Smooth muscle cell (in vitro differentiated cells): Measurements from ENCODE around the gene PLEKHJ1. TPM values are rescaled to one million over a fixed set of nuclear protein-coding genes. Genes with fewer than 3 reads are reported as not detected.

ENCODE experiments used
- DNase-seq: peaks from one replicate; lab custom pipeline; 2025; ENCODE audit not compliant: unreplicated experiment; lab: John Stamatoyannopoulos, UW
- H2AFZ ChIP-seq: fragments of 200-600 bp; sonication (generic); 2 replicates; pipeline ENCODE4 v1.6.0; 2016; ENCODE audit warnings: antibody characterized with exemption, low read depth, mild to moderate bottlenecking
- H3F3A ChIP-seq: fragments of 200-600 bp; sonication (generic); 2 replicates; pipeline ENCODE4 v1.6.0; 2017; ENCODE audit warnings: antibody characterized with exemption, low read depth
- H3K27ac ChIP-seq: fragments of 200-600 bp; sonication (generic); 2 replicates; pipeline ENCODE4 v1.5.1; 2016; ENCODE audit warnings: low read depth, mild to moderate bottlenecking
- H3K27me3 ChIP-seq: fragments of 200-600 bp; sonication (generic); 2 replicates; pipeline ENCODE4 v1.6.1; 2016; ENCODE audit warnings: low read depth, mild to moderate bottlenecking
- H3K36me3 ChIP-seq: fragments of 200-600 bp; sonication (generic); 2 replicates; pipeline ENCODE4 v1.5.1; 2016; ENCODE audit warnings: low read depth
- H3K4me1 ChIP-seq: fragments of 200-600 bp; sonication (generic); 2 replicates; pipeline ENCODE4 v1.5.1; 2016; ENCODE audit warnings: low read depth
- H3K4me2 ChIP-seq: fragments of 200-600 bp; sonication (generic); 2 replicates; pipeline ENCODE4 v1.6.0; 2016; ENCODE audit warnings: mild to moderate bottlenecking
- H3K4me3 ChIP-seq: fragments of 200-600 bp; sonication (generic); 2 replicates; pipeline ENCODE4 v1.5.1; 2016; ENCODE audit warnings: mild to moderate bottlenecking
- H3K79me2 ChIP-seq: fragments of 200-600 bp; sonication (generic); 2 replicates; pipeline ENCODE4 v1.6.0; 2016; ENCODE audit warnings: low read depth, mild to moderate bottlenecking
- H3K9ac ChIP-seq: fragments of 200-600 bp; sonication (generic); 2 replicates; pipeline ENCODE4 v1.6.0; 2016; ENCODE audit warnings: low read depth
- H3K9me3 ChIP-seq: fragments of 200-600 bp; sonication (generic); replicated peaks from 2 replicates; pipeline ENCODE4 v1.5.1; 2016; ENCODE audit warnings: low read depth
- H4K20me1 ChIP-seq: fragments of 200-600 bp; sonication (generic); 2 replicates; pipeline ENCODE4 v1.6.0; 2016; ENCODE audit warnings: low read depth
- WGBS: methylation state at CpG from one replicate; pipeline ENCODE4 v1.1.7; 2016; ENCODE audit warnings: low lambda C conversion rate; 5-methylcytosine and 5-hydroxymethylcytosine counted together
- polyA plus RNA-seq: library from polyadenylated mRNA; unstranded; fragments of >200 nt; fragmentation: Nextera tagmentation; extraction: Ambion mirVana; gene quantifications from 2 replicates; pipeline ENCODE4 v1.2.1, GENCODE V29; 2016
- total RNA-seq: library from RNA; depleted of rRNA; stranded (reverse); fragments of >200 nt; gene quantifications from 2 replicates; pipeline ENCODE4 v1.2.3, GENCODE V29; 2014
- TF ChIP-seq, protein P1 (sequence below): fragments of 200-600 bp; sonication (generic); IDR thresholded peaks from 2 replicates; pipeline ENCODE4 v1.5.1; 2017; ENCODE audit warnings: borderline replicate concordance, mild to moderate bottlenecking, antibody characterized with exemption; ENCODE audit not compliant: insufficient read depth, poor library complexity, severe bottlenecking

The PLEKHJ1 gene
- total and polyA plus RNA-seq, 2 experiments from 2014 or later, result 38.6 to 76.5 TPM

DNA sequence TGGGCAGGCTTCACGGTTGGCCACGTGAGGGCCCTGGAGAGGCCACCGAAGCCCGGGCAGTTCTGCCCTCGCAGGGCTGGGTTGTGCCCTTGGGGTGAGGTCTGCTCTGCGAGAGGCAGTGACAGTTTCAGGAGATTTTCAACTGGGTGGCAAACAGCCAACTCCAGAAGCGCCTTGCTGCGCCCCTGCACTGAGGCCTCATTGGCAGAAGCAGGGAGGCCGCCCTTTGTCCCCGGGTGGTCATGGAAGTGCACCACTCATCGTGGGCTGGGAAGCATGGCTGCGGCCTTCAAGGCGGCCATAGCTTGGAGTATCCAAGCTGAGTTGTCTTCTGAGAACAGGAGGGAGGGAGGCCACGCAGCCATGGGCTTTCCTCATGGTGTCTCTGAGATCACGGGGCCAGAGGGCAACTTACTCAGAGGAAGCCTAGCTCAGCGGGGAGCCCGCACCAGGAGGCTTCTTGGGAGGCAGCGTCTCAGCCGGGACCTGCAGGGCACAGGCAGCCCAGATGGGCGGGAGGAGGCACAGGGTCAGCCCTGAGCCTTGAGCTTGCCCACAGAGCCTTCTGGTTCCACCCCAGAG, 14.8 kb downstream of the PLEKHJ1 start:
- no peaks in the 10 kb centered on the region for H3K27me3 ChIP-seq
- H3K79me2 ChIP-seq, result no peaks in the 10 kb centered on the region
- 96% methylated on average over 20 of the region's 20 CpGs for WGBS
- no peak overlapping the region for H3K27ac ChIP-seq
- H3F3A ChIP-seq, result no peaks in the 10 kb centered on the region
- no peaks in the 10 kb centered on the region for H3K36me3 ChIP-seq
- no peaks in the 10 kb centered on the region for H3K4me1 ChIP-seq
- H3K9me3 ChIP-seq, result no peaks in the 10 kb centered on the region
- H4K20me1 ChIP-seq, result no peaks in the 10 kb centered on the region
- no peak overlapping the region for H3K4me3 ChIP-seq
- DNase-seq, result no peak
- TF ChIP-seq, protein P1, sequence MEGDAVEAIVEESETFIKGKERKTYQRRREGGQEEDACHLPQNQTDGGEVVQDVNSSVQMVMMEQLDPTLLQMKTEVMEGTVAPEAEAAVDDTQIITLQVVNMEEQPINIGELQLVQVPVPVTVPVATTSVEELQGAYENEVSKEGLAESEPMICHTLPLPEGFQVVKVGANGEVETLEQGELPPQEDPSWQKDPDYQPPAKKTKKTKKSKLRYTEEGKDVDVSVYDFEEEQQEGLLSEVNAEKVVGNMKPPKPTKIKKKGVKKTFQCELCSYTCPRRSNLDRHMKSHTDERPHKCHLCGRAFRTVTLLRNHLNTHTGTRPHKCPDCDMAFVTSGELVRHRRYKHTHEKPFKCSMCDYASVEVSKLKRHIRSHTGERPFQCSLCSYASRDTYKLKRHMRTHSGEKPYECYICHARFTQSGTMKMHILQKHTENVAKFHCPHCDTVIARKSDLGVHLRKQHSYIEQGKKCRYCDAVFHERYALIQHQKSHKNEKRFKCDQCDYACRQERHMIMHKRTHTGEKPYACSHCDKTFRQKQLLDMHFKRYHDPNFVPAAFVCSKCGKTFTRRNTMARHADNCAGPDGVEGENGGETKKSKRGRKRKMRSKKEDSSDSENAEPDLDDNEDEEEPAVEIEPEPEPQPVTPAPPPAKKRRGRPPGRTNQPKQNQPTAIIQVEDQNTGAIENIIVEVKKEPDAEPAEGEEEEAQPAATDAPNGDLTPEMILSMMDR, result no peak
- H3K4me2 ChIP-seq, result no peak overlapping the region
- H3K9ac ChIP-seq, result no peak overlapping the region
- no peak overlapping the region for H2AFZ ChIP-seq

DNA sequence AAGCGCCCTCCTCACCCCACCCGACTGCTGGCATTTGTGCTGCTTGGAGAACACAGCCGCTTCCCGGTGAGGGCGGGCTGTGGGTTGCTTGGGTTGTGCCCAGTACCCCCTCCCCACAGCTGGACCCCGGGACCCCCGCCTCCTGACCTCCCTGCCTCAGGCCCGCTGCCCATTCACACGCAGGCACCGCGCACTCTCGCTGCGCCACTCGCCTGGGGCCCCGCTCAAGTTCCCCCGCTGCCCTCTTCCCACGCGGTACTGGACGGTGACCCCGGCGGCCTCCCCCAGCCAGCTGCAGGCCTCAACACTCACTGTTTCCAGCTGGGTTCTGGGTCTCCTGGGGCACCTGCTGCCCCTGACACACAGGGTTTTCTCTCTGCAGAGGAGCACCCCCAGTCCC, 16.4 kb downstream of the PLEKHJ1 start:
- no peak overlapping the region for H3K9ac ChIP-seq
- no peak overlapping the region for H3K4me3 ChIP-seq
- no peaks in the 10 kb centered on the region for H3K9me3 ChIP-seq
- H2AFZ ChIP-seq, result no peak overlapping the region
- no peak overlapping the region for H3K27ac ChIP-seq
- no peak for DNase-seq
- no peak overlapping the region for H3K4me2 ChIP-seq
- no peaks in the 10 kb centered on the region for H3K36me3 ChIP-seq
- no peaks in the 10 kb centered on the region for H4K20me1 ChIP-seq
- H3K79me2 ChIP-seq, result no peaks in the 10 kb centered on the region
- no peaks in the 10 kb centered on the region for H3K27me3 ChIP-seq
- no peaks in the 10 kb centered on the region for H3F3A ChIP-seq
- 100% methylated on average over 9 of the region's 21 CpGs for WGBS
- TF ChIP-seq, protein P1, result no peak
- H3K4me1 ChIP-seq, result no peaks in the 10 kb centered on the region

DNA sequence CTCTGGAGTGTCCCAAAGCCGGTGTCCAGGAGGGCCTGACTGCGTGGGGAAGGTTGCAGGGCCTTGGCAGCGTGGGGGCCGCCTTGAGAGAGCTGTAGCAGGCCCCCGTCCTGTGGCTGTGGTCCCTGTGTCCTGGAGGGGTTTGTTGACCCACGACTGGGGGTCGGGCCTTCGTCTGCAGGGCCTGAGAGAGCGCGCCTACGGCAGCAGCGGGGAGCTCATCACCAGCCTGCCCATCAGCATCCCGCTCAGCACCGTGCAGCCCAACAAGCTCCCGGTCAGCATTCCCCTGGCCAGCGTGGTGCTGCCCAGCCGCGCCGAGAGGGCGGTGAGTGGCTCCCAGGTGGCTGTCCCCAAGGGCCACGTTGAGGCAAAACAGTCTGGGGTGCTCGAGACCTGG, 18.5 kb downstream of the PLEKHJ1 start:
- no peaks in the 10 kb centered on the region for H3K4me1 ChIP-seq
- WGBS, result 97% methylated on average over 16 of the region's 22 CpGs
- no peaks in the 10 kb centered on the region for H3K27me3 ChIP-seq
- H3K27ac ChIP-seq, result no peak overlapping the region
- TF ChIP-seq, protein P1, result no peak
- H3F3A ChIP-seq, result no peaks in the 10 kb centered on the region
- no peak overlapping the region for H3K4me3 ChIP-seq
- no peak overlapping the region for H2AFZ ChIP-seq
- no peaks in the 10 kb centered on the region for H3K79me2 ChIP-seq
- H3K9me3 ChIP-seq, result no peaks in the 10 kb centered on the region
- H3K36me3 ChIP-seq, result no peaks in the 10 kb centered on the region
- H3K9ac ChIP-seq, result no peak overlapping the region
- no peaks in the 10 kb centered on the region for H4K20me1 ChIP-seq
- no peak for DNase-seq
- H3K4me2 ChIP-seq, result no peak overlapping the region
